ENCODE results near the gene MAGI2. TPM values are rescaled to one million over a fixed set of nuclear protein-coding genes. Genes with fewer than 3 reads are reported as not detected.

MAGI2 gene
- total and polyA plus RNA-seq, 4 donors = 0.37 to 4.1 (median 1.4) TPM

- no peaks in the 10 kb centered on the region for H3K36me3 ChIP-seq (ENCODE audit: control insufficient read depth in 4 of 4, insufficient read depth in 3 of 4, low read depth in 1 of 4, low read length in 3 of 4)
- H3K9me3 ChIP-seq (ENCODE audit: control insufficient read depth in 4 of 4, low read length in 3 of 4) = no peaks in the 10 kb centered on the region
- 88% methylated on average over 5 of the region's 5 CpGs for WGBS
- no peak overlapping the region for H3K27ac ChIP-seq (ENCODE audit: low read depth in 1 of 2, low read length in 2 of 2)
- H3K4me1 ChIP-seq (ENCODE audit: control insufficient read depth in 4 of 4, insufficient read depth in 4 of 4, low read length in 3 of 4) = no peaks in the 10 kb centered on the region
- no peak overlapping the region for H3K4me3 ChIP-seq (ENCODE audit: low read depth in 1 of 3, low read length in 3 of 3)
- TF ChIP-seq NR2F2 (IDR thresholded peaks at IDR 0.05) = no peak
- no peak for TF ChIP-seq ATF3 (IDR thresholded peaks at IDR 0.05)
- TF ChIP-seq ZBTB33 (IDR thresholded peaks at IDR 0.05) = no peak
- no peak for TF ChIP-seq HNF4G (IDR thresholded peaks at IDR 0.05)
- TF ChIP-seq HNF4A (conservative IDR thresholded peaks at IDR 0.05) = no peak
- no peak for TF ChIP-seq FOXA1 (IDR thresholded peaks at IDR 0.05)
- TF ChIP-seq YY1 (IDR thresholded peaks at IDR 0.05) = no peak
- no peak for TF ChIP-seq SP1 (IDR thresholded peaks at IDR 0.05)
- no peak for TF ChIP-seq REST (IDR thresholded peaks at IDR 0.05)
- TF ChIP-seq, protein P1, sequence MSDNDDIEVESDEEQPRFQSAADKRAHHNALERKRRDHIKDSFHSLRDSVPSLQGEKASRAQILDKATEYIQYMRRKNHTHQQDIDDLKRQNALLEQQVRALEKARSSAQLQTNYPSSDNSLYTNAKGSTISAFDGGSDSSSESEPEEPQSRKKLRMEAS (IDR thresholded peaks at IDR 0.05) = no peak
- no peak for TF ChIP-seq TAF1 (conservative IDR thresholded peaks at IDR 0.05)
- no peak for TF ChIP-seq RXRA (IDR thresholded peaks at IDR 0.05)
- TF ChIP-seq, protein P2, sequence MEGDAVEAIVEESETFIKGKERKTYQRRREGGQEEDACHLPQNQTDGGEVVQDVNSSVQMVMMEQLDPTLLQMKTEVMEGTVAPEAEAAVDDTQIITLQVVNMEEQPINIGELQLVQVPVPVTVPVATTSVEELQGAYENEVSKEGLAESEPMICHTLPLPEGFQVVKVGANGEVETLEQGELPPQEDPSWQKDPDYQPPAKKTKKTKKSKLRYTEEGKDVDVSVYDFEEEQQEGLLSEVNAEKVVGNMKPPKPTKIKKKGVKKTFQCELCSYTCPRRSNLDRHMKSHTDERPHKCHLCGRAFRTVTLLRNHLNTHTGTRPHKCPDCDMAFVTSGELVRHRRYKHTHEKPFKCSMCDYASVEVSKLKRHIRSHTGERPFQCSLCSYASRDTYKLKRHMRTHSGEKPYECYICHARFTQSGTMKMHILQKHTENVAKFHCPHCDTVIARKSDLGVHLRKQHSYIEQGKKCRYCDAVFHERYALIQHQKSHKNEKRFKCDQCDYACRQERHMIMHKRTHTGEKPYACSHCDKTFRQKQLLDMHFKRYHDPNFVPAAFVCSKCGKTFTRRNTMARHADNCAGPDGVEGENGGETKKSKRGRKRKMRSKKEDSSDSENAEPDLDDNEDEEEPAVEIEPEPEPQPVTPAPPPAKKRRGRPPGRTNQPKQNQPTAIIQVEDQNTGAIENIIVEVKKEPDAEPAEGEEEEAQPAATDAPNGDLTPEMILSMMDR (IDR thresholded peaks at IDR 0.05; ENCODE audit: low read depth, low read length, missing input control) = no peak
- TF ChIP-seq EGR1 (IDR thresholded peaks at IDR 0.05; ENCODE audit: low read depth in 2 of 2) = no peak
- no peak for TF ChIP-seq FOXA2 (IDR thresholded peaks at IDR 0.05)
- no peak for TF ChIP-seq GABPA (IDR thresholded peaks at IDR 0.05 in 1 of 2, conservative IDR thresholded peaks at IDR 0.05 in 1 of 2)
- no peak for TF ChIP-seq RAD21 (IDR thresholded peaks at IDR 0.05)
- no peak for TF ChIP-seq JUND (IDR thresholded peaks at IDR 0.05)
- H3K27me3 ChIP-seq (ENCODE audit: control insufficient read depth in 4 of 4, insufficient read depth in 4 of 4, low read length in 3 of 4) = no peaks in the 10 kb centered on the region
- no peak overlapping the region for H3K9ac ChIP-seq (ENCODE audit: low read depth in 1 of 2, low read length in 2 of 2)
- no peak for DNase-seq (ENCODE audit: low spot score)
Observed at GRCh38 chr7:78299088-78299487, 1154.4 kb downstream of the MAGI2 start.

Measured in liver (tissue), 9 donors.